Measurements from ENCODE around the gene ERCC2. TPM values are rescaled to one million over a fixed set of nuclear protein-coding genes. Genes with fewer than 3 reads are reported as not detected.

Gene ERCC2
- total and polyA plus RNA-seq, 2 of the 8 experiments (the other 6 are each of a cell fraction or from before 2014, with no cell fraction given), result 107 to 117 TPM

GRCh38 chr19:45405435-45406225 is 35.3 kb upstream of the ERCC2 start:
- Histone ChIP-seq H2BK120ac (replicated peaks; ENCODE audit: low read depth, low read length) (no peak overlapping the region), H4K5ac (ENCODE audit: insufficient read length, low read depth, low read length) (peak overlapping the region; percentile 49), H3K18ac (ENCODE audit: extremely low read depth, low read length) (peak overlapping the region; percentile 97), H3K4me1 (replicated peaks in 1 of 4; ENCODE audit: control insufficient read depth in 3 of 4, insufficient read depth in 4 of 4, low read length in 3 of 4) (peaks cover 3 to 21% (median 11%) of the 10 kb centered on the region in 4 experiments; a peak in 5 of 7 replicates), H3K14ac (ENCODE audit: insufficient read length) (no peak overlapping the region), H2BK12ac (ENCODE audit: low read depth, low read length) (peak overlapping the region; percentile 97), H4K8ac (ENCODE audit: extremely low read depth, insufficient read depth, low read length) (peak overlapping the region; percentile 93), H4K20me1 (replicated peaks in 1 of 2; ENCODE audit: control insufficient read depth in 1 of 2, insufficient read depth in 2 of 2, low read length in 2 of 2) (peaks cover 0 to 6% of the 10 kb centered on the region in 2 experiments), H3K4me3 (ENCODE audit: extremely low read depth in 1 of 4, insufficient read depth in 2 of 4, low read depth in 3 of 4, low read length in 4 of 4) (peak overlapping the region; percentile 69 to 96 (median 91)), H3K9me3 (ENCODE audit: insufficient read depth in 2 of 2, low read depth in 1 of 2, low read length in 1 of 2) (no peaks in the 10 kb centered on the region), H3K27ac (ENCODE audit: low read depth, low read length) (peak overlapping the region; percentile 99), H3K79me2 (ENCODE audit: control insufficient read depth in 1 of 2, insufficient read depth in 2 of 2, low read length in 2 of 2) (peaks cover 0 to 8% of the 10 kb centered on the region in 2 experiments; a peak in 1 of 4 replicates), H3K4ac (replicated peaks; ENCODE audit: insufficient read length, low read depth, low read length) (peak overlapping the region; percentile 78), H3K4me2 (ENCODE audit: insufficient read depth in 1 of 2, low read depth in 2 of 2, low read length in 2 of 2) (peak overlapping the region; percentile 92 to 97), H3K36me3 (ENCODE audit: control insufficient read depth in 2 of 4, insufficient read depth in 4 of 4, low read length in 3 of 4) (peaks cover 0 to under 1% (median 0%) of the 10 kb centered on the region in 4 experiments; a peak in 3 of 8 replicates), H2AFZ (ENCODE audit: low read length) (peak overlapping the region; percentile 87), H3K23ac (ENCODE audit: insufficient read length) (no peak overlapping the region), H3K23me2 (ENCODE audit: low read depth, low read length) (peaks cover 19% of the 10 kb centered on the region), H4K91ac (replicated peaks; ENCODE audit: insufficient read length, low read length) (peak overlapping the region; percentile 81), H2BK15ac (ENCODE audit: low read length) (peak overlapping the region; percentile 88; the same call in 1 of the 2 replicates), H3K79me1 (ENCODE audit: low read depth, low read length) (peaks cover 9% of the 10 kb centered on the region; the same call in 1 of the 2 replicates), H3K56ac (replicated peaks; ENCODE audit: insufficient read length, low read depth, low read length) (peak overlapping the region; percentile 65), H3K9ac (replicated peaks in 1 of 4; ENCODE audit: extremely low read depth in 1 of 4, low read depth in 3 of 4, low read length in 3 of 4) (peak overlapping the region in 3 of 4 experiments; percentile 97 to 98 (median 98); a peak in 6 of 7 replicates), H3K27me3 (replicated peaks in 1 of 4; ENCODE audit: control insufficient read depth in 3 of 4, extremely low read depth in 1 of 4, insufficient read depth in 3 of 4, low read length in 3 of 4) (peaks cover 0 to 5% (median 2%) of the 10 kb centered on the region in 4 experiments; a peak in 2 of 7 replicates), H2AK5ac (ENCODE audit: low read depth, low read length) (peak overlapping the region; percentile 95), H2BK20ac (ENCODE audit: low read length) (no peak overlapping the region), H2BK5ac (ENCODE audit: low read depth, low read length) (peak overlapping the region; percentile 99)
- WGBS, 2 experiments (ENCODE audit: extremely low coverage in 1 of 2, insufficient coverage in 1 of 2, insufficient read length in 1 of 2, insufficient replicate concordance in 2 of 2, low coverage in 1 of 2, low lambda C conversion rate in 2 of 2, missing lambda C conversion rate in 1 of 2), result 1% methylated on average over 43 of the region's 48 CpGs; no CpG with 5 or more reads in 1 of the 2 experiments
- ChIA-PET CTCF (ENCODE audit: partially characterized antibody) (interaction anchor here (1.0 to 6.6 kb wide), 5 partner anchors 11 to 73 kb away, joined by 4 to 41 read pairs (median 8); no protein-coding TSS in a partner anchor), POLR2A (ENCODE audit: partially characterized antibody) (interaction anchor here (0.6 to 2.1 kb wide), 22 partner anchors 9 to 94 kb away, joined by 3 to 17 read pairs (median 4); partner anchors contain the start of gene ERCC1)
- no peak for FAIRE-seq
- DNase-seq (ENCODE audit: low read depth in 1 of 2, low spot score in 2 of 2), result peak in 1 of 2 experiments; percentile 93
- TF ChIP-seq RXRA (IDR thresholded peaks at IDR 0.05; ENCODE audit: insufficient read depth, low read depth, low read length) (no peak), TEAD4 (IDR thresholded peaks at IDR 0.05; ENCODE audit: low read depth, low read length) (peak; percentile 72), TCF12 (IDR thresholded peaks at IDR 0.05; ENCODE audit: low read depth, low read length) (no peak), GTF2F1 (IDR thresholded peaks at IDR 0.05; ENCODE audit: borderline replicate concordance, low read depth, low read length) (no peak), POLR2AphosphoS5 (IDR thresholded peaks at IDR 0.05; ENCODE audit: low read depth, low read length) (no peak), RBBP5 (IDR thresholded peaks at IDR 0.05; ENCODE audit: borderline replicate concordance, low read depth, low read length) (peak; percentile 89; the same call in 1 of the 2 replicates), ATF2 (IDR thresholded peaks at IDR 0.05; ENCODE audit: low read length) (no peak), SAP30 (IDR thresholded peaks at IDR 0.05; ENCODE audit: insufficient read depth, insufficient replicate concordance, low read length) (peak; percentile 14)
